HTERT RPE-1 (cell line): ENCODE measurements around the gene CYP1A2.

Source experiments
- in situ Hi-C: fragments of 300-500 bp; cut with MboI; formaldehyde crosslinking; loops from 4 replicates; pipeline ENCODE4 v1.14.3; 2020; ENCODE audit warnings: low sequenced_read_pairs

The CYP1A2 gene

GRCh38 chr15:74787251-74788041 lies 38.8 kb downstream of the CYP1A2 start:
- in situ Hi-C loops: no loop called here

- in situ Hi-C loops: no loop called here
These were observed 39.5 kb downstream of the CYP1A2 start for GRCh38 chr15:74788042-74788682.

- in situ Hi-C loops: no loop called here
These were observed 40.1 kb downstream of the CYP1A2 start for GRCh38 chr15:74788683-74789151.

- in situ Hi-C loops: no loop called here
These were observed 40.6 kb downstream of the CYP1A2 start for GRCh38 chr15:74789171-74789631.

GRCh38 chr15:74789741-74790079 lies 41.1 kb downstream of the CYP1A2 start:
- in situ Hi-C loops: no loop called here

GRCh38 chr15:74790080-74790916 lies 41.7 kb downstream of the CYP1A2 start:
- in situ Hi-C loops: no loop called here

- in situ Hi-C loops: no loop called here
These were observed 42.4 kb downstream of the CYP1A2 start for GRCh38 chr15:74791007-74791406.

GRCh38 chr15:74791667-74792066 lies 43.0 kb downstream of the CYP1A2 start:
- in situ Hi-C loops: no loop called here

GRCh38 chr15:74792227-74793016 lies 43.8 kb downstream of the CYP1A2 start:
- in situ Hi-C loops: no loop called here

- in situ Hi-C loops: no loop called here
These were observed 44.7 kb downstream of the CYP1A2 start for GRCh38 chr15:74793135-74794028.

GRCh38 chr15:74794248-74794969 lies 45.8 kb downstream of the CYP1A2 start:
- in situ Hi-C loops: no loop called here

GRCh38 chr15:74794970-74795349 lies 46.3 kb downstream of the CYP1A2 start:
- in situ Hi-C loops: no loop called here

GRCh38 chr15:74795966-74796625 lies 47.5 kb downstream of the CYP1A2 start:
- in situ Hi-C loops: no loop called here

- in situ Hi-C loops: no loop called here
These were observed 50.0 kb downstream of the CYP1A2 start for GRCh38 chr15:74798388-74799254.

GRCh38 chr15:74799255-74799855 lies 50.7 kb downstream of the CYP1A2 start:
- in situ Hi-C loops: no loop called here

GRCh38 chr15:74799856-74800558 lies 51.4 kb downstream of the CYP1A2 start:
- in situ Hi-C loops: no loop called here
